Gastroesophageal sphincter (tissue), 4 donors: ENCODE measurements around the gene DYNC1LI1. TPM values are rescaled to one million over a fixed set of nuclear protein-coding genes. Genes with fewer than 3 reads are reported as not detected.

ENCODE experiments used
- ATAC-seq: fragments of 150-250 bp; one replicate; pipeline ENCODE4 v1.9.1; 2016; ENCODE audit warnings: mild to moderate bottlenecking, moderate library complexity
- H3K27ac ChIP-seq, 4 donors: fragments of 200-600 bp; sonication (generic) in 3 of 4; 1 replicate in 3 of 4; 2 replicates in 1 of 4; pipeline ENCODE4 v1.5.1; 2016 to 2019
- H3K27me3 ChIP-seq: fragments of 200-600 bp; sonication (generic); one replicate; pipeline ENCODE4 v1.5.1; 2019
- H3K36me3 ChIP-seq, 2 donors: fragments of 200-600 bp; sonication (generic); one replicate each; pipeline ENCODE4 v1.5.1; 2019; ENCODE audit warnings: control low read depth in 1 of 2
- H3K4me1 ChIP-seq, 3 donors: fragments of 200-600 bp; sonication (generic); 1 replicate in 2 of 3; 2 replicates in 1 of 3; pipeline ENCODE4 v1.5.1; 2016 to 2019; ENCODE audit warnings: control low read depth in 2 of 3
- H3K4me3 ChIP-seq, 2 donors: fragments of 200-600 bp; sonication (generic); one replicate each; pipeline ENCODE4 v1.5.1; 2019; ENCODE audit warnings: mild to moderate bottlenecking in 1 of 2, moderate library complexity in 1 of 2
- H3K9me3 ChIP-seq, 3 donors: fragments of 200-600 bp; sonication (generic); one replicate each; pipeline ENCODE4 v1.5.1; 2017 to 2019; ENCODE audit warnings: control low read depth in 2 of 3
- CTCF ChIP-seq, 4 experiments: fragments of 200-600 bp in 2 of 4; fragments of 450-650 bp in 2 of 4; sonication (generic) in 1 of 4; IDR thresholded peaks; one replicate each; pipeline ENCODE4 v1.5.1; 2017 to 2019; ENCODE audit warnings: antibody characterized with exemption in 4 of 4, mild to moderate bottlenecking in 2 of 4, moderate library complexity in 2 of 4
- EP300 ChIP-seq: sonication (generic); formaldehyde crosslinking; IDR thresholded peaks from one replicate; pipeline ENCODE4 v1.6.1; 2017; ENCODE audit warnings: antibody characterized with exemption, mild to moderate bottlenecking
- POLR2A ChIP-seq, 2 donors: fragments of 450-650 bp; IDR thresholded peaks; one replicate each; pipeline ENCODE4 v1.6.1; 2017; ENCODE audit warnings: antibody characterized with exemption in 2 of 2, mild to moderate bottlenecking in 2 of 2, moderate library complexity in 1 of 2
- POLR2AphosphoS5 ChIP-seq: sonication (generic); formaldehyde crosslinking; IDR thresholded peaks from one replicate; pipeline ENCODE4 v1.6.1; 2017; ENCODE audit warnings: antibody characterized with exemption
- WGBS, 2 donors: methylation state at CpG; one replicate each; pipeline ENCODE4 v1.1.5; 2018; ENCODE audit warnings: low coverage in 1 of 2; 5-methylcytosine and 5-hydroxymethylcytosine counted together
- total RNA-seq, 4 donors: library from RNA; depleted of rRNA; stranded (reverse); fragments of >200 nt; gene quantifications; one replicate each; pipeline ENCODE4 v1.1.0, GENCODE V29; 2016

Gene DYNC1LI1
- total RNA-seq, 4 donors from 2014 or later, result 29.1 to 75.6 (median 36.3) TPM

DNA sequence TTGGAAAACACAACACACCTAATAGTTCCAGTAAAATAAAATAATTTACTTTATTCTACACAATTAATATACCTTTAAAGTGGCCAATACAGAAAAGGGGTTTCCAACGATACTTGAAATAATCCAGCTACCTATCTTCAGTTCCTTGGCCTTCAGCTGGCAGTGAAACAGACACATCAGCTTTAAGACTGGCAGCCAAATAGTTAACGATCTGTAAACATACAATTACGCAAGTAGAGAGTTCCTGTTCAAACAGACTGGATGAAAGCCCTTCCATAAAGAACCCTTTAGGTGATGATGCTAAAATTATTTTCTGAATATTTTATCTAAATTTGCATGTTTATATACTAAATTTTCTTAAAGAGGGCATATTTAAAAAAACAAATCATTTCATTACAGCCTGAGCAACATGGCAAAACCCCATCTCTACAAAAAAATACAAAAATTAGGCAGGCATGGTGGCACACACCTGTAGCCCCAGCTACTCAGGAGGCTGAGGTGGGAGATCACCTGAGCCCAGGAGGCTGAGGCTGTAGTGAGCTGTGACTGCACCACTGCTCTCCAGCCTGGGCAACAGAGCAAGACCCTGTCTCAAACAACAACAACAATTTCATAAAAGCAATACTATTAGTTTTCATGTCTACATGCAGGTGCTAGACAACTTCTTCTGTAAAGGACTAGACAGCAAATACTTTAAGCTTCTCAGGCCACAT lies 12.9 kb downstream of the DYNC1LI1 start:
- Histone ChIP-seq H3K4me3 (no peak overlapping the region), H3K36me3 (no peaks in the 10 kb centered on the region), H3K9me3 (no peaks in the 10 kb centered on the region), H3K4me1 (peaks cover 0 to 54% (median 0%) of the 10 kb centered on the region in 3 donors), H3K27me3 (no peaks in the 10 kb centered on the region), H3K27ac (no peak overlapping the region)
- 69 to 77% methylated on average over 3 of the region's 3 CpGs for WGBS, 2 donors
- ATAC-seq, result no peak
- no peak for TF ChIP-seq POLR2AphosphoS5
- TF ChIP-seq POLR2A (IDR thresholded peaks at IDR 0.05), result no peak
- no peak for TF ChIP-seq CTCF (IDR thresholded peaks at IDR 0.05)
- no peak for TF ChIP-seq EP300

GRCh38 chr3:32556332-32556731 lies 14.3 kb downstream of the DYNC1LI1 start:
- 82 to 89% methylated on average over 1 to 2 of the region's 3 CpGs for WGBS, 2 donors
- Histone ChIP-seq H3K4me1 (peaks cover 0 to 51% (median 0%) of the 10 kb centered on the region in 3 donors), H3K4me3 (no peak overlapping the region), H3K27me3 (no peaks in the 10 kb centered on the region), H3K27ac (no peak overlapping the region), H3K36me3 (no peaks in the 10 kb centered on the region), H3K9me3 (no peaks in the 10 kb centered on the region)
- TF ChIP-seq POLR2AphosphoS5, result no peak
- TF ChIP-seq EP300, result no peak
- TF ChIP-seq CTCF (IDR thresholded peaks at IDR 0.05), result no peak
- TF ChIP-seq POLR2A (IDR thresholded peaks at IDR 0.05), result no peak
- ATAC-seq, result no peak

DNA sequence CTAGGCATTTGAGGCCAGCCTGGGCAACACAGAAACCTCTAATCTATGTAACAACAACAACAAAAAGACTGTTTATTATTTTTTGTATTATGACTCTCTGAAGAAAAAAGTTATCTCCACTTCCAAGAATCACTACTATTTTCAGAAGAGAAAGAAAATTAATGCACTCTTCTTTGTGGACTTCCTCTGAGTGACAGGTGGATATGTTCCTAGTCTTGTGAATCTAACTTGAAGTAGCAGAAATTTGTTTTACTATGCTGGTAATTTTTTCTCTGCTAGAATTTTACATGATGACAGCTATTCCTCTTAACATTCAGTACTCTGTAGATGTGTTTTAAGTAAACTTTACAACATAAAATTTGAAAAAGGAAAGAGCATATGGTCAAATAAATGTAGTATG lies 16.7 kb downstream of the DYNC1LI1 start:
- no peak overlapping the region for H3K27ac ChIP-seq
- no peaks in the 10 kb centered on the region for H3K9me3 ChIP-seq
- H3K36me3 ChIP-seq, result no peaks in the 10 kb centered on the region
- peaks cover 0 to 45% (median 0%) of the 10 kb centered on the region in 3 donors for H3K4me1 ChIP-seq
- no peaks in the 10 kb centered on the region for H3K27me3 ChIP-seq
- TF ChIP-seq POLR2A (IDR thresholded peaks at IDR 0.05) (no peak), POLR2AphosphoS5 (no peak), EP300 (no peak), CTCF (IDR thresholded peaks at IDR 0.05) (no peak)
- ATAC-seq, result no peak
- no peak overlapping the region for H3K4me3 ChIP-seq

- H3K4me3 ChIP-seq, result no peak overlapping the region
- no peaks in the 10 kb centered on the region for H3K36me3 ChIP-seq
Observed at GRCh38 chr3:32553459-32553858, 17.2 kb downstream of the DYNC1LI1 start.

More at GRCh38 chr3:32553459-32553858, 17.2 kb downstream of the DYNC1LI1 start:
- no peak overlapping the region for H3K27ac ChIP-seq
- TF ChIP-seq EP300, result no peak
- TF ChIP-seq POLR2AphosphoS5, result no peak
- no peak for TF ChIP-seq POLR2A (IDR thresholded peaks at IDR 0.05)
- TF ChIP-seq CTCF (IDR thresholded peaks at IDR 0.05), result no peak
- no peak for ATAC-seq
- H3K9me3 ChIP-seq, result no peaks in the 10 kb centered on the region
- no peaks in the 10 kb centered on the region for H3K27me3 ChIP-seq
- H3K4me1 ChIP-seq, result peaks cover 0 to 45% (median 0%) of the 10 kb centered on the region in 3 donors
- 94 to 100% methylated on average over 1 to 2 of the region's 2 CpGs for WGBS, 2 donors
